GM12873 (cell line): Measurements from ENCODE around the gene KCNK3.

Source experiments
- TF ChIP-seq, protein P1 (sequence below): IDR thresholded peaks from 2 replicates; pipeline ENCODE4 v1.5.1; 2012; ENCODE audit warnings: low read depth, mild to moderate bottlenecking, moderate library complexity, low read length, control low read depth; ENCODE audit not compliant: insufficient read depth; ENCODE audit errors: missing control alignments

KCNK3 gene

DNA sequence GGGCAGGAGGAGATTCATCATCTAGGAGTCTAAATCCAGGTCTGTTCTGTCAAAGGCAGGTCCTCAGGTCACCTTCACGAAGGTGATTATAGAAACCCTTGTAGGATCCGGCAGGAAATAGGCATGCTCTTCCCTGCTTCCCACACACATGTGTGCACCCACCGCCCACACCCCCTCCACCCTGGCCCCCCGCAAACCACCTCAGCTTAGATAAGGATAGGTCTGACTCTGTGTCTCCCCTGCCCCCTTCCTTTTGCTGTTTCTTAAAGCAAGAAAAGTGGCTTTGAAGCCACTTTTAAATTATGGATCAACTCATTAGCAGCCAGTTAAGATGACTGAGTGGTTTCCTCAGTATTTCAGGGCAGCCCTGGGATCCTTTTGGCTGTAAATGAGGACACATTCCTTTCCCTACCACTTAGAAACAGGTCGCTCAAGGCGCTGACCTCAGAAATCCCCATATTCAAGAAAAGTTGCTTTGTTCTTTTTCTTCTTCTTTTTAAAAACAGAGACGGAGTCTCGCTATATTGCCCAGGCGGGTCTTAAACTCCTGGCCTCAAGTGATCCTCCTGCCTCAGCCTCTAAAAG, 36.8 kb upstream of the KCNK3 start:
- TF ChIP-seq, protein P1, sequence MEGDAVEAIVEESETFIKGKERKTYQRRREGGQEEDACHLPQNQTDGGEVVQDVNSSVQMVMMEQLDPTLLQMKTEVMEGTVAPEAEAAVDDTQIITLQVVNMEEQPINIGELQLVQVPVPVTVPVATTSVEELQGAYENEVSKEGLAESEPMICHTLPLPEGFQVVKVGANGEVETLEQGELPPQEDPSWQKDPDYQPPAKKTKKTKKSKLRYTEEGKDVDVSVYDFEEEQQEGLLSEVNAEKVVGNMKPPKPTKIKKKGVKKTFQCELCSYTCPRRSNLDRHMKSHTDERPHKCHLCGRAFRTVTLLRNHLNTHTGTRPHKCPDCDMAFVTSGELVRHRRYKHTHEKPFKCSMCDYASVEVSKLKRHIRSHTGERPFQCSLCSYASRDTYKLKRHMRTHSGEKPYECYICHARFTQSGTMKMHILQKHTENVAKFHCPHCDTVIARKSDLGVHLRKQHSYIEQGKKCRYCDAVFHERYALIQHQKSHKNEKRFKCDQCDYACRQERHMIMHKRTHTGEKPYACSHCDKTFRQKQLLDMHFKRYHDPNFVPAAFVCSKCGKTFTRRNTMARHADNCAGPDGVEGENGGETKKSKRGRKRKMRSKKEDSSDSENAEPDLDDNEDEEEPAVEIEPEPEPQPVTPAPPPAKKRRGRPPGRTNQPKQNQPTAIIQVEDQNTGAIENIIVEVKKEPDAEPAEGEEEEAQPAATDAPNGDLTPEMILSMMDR: no peak

DNA sequence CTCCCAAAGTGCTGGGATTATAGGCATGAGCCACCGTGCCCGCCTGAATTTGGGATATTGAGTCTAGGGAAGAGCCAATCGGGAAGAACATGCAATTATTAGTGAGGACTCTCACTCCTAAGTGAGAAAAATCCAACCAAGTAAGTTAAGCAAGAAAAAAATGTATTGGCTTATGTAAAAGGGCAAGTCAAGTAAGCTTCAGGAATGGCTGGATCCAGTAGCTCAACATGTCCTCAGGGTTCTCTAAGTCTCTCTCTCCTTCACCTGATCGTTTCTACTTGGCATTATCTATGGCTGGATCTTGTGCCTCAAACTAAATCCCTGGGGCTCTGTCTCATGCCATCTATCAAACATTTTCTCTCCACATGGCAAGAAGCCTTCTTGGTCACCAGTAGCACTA, 35.3 kb upstream of the KCNK3 start:
- TF ChIP-seq, protein P1: no peak

DNA sequence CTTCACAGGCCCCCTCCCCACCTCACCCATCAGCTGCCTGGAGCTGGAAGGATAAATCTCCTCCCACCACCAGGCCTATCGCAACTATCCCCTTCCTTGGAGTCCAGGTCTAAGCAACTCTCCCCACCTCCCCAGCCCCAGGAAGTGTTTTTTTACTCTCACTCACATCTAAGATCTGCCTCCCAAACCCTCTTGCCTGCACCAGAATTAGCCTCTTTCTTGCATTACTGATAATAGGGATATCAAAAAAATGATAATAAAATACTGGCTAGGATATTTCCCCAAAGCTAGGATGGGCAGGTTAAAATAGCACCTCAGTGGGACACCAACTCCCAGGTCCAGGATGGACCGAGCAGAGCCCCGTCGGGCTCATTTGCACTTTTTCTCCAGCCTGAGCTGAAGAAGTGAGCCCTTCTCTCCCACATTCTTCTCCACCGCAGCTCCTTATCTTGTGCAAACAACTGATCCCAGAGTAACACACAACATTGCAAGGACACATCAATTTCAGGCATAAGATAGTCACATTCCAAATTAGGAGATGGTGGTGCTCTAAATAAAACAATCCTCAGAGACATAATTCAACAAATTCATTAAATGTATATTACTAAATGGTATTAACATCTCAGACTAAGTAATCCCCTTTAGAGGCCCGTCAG, 33.7 kb upstream of the KCNK3 start:
- TF ChIP-seq, protein P1: no peak

DNA sequence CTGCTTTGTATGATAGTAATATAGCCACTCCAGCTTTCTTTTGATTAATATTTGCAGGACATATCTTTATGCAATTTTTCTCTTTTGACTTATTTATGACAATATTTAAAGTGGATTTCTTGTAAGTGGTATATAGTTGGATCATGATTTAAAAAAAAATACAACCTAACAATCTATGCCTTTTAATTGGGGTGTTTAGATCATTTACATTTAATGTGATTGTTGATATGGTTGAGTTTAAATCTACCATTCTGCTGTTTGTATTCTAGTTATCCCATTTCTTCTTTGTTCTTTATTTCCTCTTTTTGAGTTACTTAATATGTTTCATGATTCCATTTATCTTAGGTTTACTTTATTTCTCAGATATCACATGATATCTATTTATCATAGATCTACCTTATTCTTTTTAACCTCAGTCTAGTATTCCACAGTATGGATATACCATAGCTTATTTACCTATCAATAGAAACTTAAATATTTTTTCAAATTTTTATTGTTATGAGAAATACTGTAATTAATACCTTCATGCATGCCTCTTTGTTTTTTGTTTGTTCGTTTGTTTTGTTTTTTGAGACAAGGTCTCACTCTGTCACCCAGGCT, 32.1 kb upstream of the KCNK3 start:
- TF ChIP-seq, protein P1: no peak

DNA sequence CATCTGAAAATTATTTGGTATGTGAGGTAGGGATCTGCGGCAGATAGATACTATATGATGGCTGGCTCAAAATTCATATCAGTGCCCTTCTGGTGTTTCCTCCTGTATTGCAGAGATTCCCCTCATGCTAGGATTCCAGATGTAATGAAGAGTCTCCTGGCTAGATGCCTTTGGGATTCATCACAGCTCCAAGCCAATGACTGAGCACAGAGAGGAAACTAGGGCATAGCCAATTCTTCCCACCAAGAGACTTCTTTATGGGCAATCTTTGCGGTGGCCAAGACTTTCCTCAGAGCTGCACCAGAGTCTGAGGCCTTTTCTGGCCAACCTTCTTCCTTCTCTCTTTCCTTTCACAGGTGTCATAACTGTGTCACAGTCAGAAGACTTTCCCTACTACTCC, 25.9 kb upstream of the KCNK3 start:
- TF ChIP-seq, protein P1: no peak

DNA sequence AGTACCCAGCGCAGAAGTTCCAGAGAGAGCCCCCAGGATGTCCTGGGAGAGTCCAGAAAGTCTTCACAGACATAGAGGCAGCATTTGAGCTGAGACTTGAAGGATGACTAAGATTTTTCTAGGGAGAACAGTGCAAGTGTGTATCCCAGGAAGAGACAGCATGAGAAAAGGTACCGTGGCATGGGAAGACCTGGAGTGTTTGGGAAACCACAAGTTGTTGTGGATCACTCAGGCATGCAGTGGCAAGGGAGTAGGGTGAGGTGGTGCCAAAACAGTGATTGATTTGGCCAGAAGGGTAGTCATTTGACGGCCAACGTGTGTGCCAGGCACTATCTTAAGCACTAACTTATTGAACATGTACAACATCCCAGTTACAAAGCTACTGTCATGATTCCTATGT, 24.5 kb upstream of the KCNK3 start:
- TF ChIP-seq, protein P1: no peak

DNA sequence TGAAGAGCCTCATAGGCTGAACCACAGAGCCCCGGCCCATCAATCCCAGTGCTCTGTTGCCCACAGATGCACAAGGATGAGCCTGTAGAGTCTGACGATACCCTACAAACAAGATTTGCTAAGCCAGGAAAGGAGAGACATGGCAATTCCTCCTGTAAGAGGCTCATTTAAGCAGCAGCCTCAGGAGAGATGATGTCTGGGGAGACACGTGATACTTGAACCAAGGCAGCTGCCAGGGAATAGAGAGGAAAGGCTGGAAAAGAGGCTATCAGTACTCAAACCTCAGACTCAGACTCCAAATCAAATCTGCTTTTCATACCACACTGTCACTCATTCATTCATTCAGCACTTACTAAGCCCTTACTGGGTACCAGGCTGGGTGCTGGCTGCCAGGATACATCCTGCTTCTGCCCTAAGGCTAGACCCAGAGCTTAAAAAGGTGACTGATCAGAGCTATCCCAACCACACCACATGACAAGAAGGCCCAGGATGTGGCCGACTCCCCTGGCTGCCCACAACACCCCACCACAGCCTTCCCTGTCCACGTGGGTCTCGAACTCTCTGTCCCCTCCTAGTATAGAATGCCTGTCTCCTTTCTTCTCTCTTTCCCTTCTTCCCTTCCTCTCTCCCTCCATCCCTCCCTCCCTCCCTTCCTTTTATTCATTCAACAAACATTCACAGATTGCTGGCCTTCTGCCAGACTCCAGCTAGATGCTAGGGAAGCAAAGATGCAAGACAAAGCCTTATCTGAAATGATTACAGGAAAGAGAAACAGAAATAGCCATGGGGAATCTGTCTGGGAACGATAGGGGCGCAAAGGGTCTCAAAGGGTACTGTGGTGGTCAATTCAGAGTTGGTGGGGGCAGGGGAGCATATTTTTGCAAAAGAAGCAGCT, 23.4 kb upstream of the KCNK3 start:
- TF ChIP-seq, protein P1: no peak
